DMS79 (cell line): ENCODE results near the gene MAGEA11.
"Not testable (repeated sequence)": the region's sequence is repeated elsewhere in the genome, so short reads cannot be mapped to it uniquely, and the experiment has no call there.

ENCODE experiments used
- DNase-seq: peaks from one replicate; lab custom pipeline; 2025; lab: John Stamatoyannopoulos, UW

MAGEA11 gene, protein sequence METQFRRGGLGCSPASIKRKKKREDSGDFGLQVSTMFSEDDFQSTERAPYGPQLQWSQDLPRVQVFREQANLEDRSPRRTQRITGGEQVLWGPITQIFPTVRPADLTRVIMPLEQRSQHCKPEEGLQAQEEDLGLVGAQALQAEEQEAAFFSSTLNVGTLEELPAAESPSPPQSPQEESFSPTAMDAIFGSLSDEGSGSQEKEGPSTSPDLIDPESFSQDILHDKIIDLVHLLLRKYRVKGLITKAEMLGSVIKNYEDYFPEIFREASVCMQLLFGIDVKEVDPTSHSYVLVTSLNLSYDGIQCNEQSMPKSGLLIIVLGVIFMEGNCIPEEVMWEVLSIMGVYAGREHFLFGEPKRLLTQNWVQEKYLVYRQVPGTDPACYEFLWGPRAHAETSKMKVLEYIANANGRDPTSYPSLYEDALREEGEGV

DNA sequence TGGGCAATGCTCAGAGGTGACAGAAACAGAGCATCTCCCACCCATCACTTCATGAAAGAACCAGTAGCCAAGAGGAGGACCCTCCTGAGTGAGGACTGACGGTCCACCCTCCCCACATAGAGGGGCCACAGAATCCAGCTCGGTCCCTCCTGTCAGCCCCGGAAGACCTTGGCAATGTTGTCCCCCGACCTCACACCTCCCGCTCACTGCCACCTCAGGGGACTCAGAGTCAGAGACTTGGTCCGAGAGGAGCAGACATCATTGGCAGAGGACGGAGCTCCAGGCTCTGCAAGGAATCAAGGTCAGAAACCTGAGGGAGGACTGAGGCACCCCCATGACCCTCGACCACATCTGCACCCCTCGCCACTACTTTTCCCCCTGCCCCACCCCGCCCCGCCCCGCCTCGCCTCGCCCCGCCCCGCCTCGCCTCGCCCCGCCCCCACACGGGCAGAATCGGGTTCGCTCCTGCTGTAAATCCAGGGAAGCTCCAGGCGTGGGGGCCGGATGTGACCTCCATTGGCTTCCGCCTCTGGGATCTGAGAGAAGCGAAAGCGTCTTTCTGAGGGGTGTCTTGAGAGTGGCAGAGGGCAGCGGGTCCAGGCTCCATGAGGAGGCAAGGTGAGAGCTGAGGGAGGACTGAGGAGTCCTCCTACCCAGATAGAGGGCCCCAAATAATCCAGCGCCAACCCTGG lies at the start of gene MAGEA11:
TSS of gene MAGEA11 (plus strand) at position 516 of the 692 bp plus-strand sequence. CDS start 1,100 bp downstream, outside the sequence.
- DNase-seq = no peak

DNA sequence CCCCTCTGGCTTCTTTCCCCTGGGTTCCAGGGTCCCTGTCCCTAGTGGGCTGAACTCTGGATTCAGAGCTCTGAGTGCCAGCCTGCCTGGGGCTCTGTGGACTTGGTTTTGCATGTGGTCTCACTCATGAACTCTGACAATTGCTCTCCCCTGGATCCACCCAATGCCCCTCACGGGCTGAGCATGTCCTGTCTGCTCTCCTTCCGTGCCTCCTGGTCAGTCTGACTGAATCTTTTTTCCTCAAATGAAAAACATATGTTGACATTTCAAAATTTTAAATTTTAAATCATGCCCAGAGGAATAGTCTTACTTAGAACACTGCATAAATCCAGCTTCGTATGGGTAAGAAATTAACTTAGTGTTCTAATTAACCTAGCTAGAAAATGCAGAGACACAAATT lies 36.8 kb upstream of the MAGEA11 start:
- DNase-seq = not testable (repeated sequence)

DNA sequence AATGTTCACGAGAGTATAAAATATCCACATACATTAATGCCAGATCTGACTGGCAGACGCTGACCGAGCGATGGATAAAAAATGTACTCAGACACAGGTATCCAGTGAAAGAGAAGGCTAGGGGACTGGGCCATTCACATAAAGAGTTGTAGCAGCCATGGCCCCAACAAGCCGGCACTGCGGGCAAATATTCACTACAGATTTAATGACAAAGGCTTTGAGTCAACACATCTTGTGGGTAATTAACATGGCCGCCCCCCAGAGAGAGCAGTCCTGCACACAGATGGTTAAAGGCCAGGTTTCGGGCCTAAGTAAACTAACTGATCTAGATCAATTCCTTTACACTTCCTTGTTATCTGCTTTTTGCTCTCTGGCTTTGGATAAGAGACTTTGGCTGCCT lies 36.3 kb upstream of the MAGEA11 start:
- DNase-seq = not testable (repeated sequence)

GRCh38 chrX:149679164-149679678 lies 32.6 kb upstream of the MAGEA11 start:
- not testable (repeated sequence) for DNase-seq

DNA sequence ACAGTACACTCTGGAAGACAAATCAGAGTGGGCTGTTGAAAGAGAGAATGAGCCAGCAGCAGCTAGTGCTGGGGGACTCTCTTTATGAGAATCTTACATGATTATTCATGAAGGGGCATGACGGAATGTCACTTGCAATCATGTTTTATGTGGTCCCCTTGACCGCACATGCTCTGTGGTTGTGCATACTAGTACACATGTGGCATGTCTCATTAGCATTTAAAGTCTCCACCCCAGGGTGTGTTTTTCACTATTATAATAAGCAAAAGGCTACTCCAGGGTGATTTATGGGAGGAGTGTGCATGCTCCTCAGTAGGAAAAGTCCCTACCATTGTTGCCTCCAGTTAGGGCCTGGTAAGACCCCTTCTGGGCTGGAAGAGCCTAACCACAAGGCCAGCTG lies 30.7 kb upstream of the MAGEA11 start:
- DNase-seq = no peak

- DNase-seq = no peak
Observed at GRCh38 chrX:149682031-149682430, 29.8 kb upstream of the MAGEA11 start.

- DNase-seq = no peak
Observed at GRCh38 chrX:149682956-149683947, 28.6 kb upstream of the MAGEA11 start.

DNA sequence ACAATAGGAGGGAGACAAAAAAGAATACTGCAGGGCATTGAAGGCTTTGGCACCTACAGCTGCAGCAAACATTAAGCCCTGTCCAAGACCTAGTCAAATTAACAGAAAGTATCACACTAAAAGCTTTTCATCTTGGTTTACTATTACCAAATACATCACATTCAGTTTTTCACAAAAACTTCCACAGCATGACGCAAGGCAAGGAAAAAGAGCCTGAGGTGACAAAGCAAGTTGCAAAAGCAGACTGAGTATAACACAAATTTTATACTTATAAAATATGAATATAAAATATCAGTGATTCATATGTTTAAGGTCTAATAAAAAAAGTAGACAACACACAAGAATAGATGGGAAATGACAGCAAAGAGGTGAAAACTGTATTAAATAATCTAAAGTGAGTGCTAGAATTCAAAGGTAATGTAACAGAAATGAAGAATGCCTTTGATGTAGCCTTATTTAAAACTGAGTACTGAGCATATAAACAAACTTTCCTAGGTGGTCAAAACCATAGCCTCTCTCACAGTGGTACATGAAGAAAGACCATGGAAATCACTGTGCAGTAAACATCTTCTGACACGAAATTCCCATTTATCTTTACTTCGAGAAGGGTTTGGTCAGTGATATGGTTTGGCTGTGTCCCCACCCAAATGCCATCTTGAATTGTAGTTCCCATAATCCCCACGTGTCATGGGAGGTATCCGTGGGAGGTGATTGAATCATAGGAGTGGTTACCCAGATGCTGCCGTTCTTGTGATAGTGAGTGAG lies 27.7 kb upstream of the MAGEA11 start:
- DNase-seq = no peak

- DNase-seq = no peak
Observed at GRCh38 chrX:149687991-149688390, 23.9 kb upstream of the MAGEA11 start.

DNA sequence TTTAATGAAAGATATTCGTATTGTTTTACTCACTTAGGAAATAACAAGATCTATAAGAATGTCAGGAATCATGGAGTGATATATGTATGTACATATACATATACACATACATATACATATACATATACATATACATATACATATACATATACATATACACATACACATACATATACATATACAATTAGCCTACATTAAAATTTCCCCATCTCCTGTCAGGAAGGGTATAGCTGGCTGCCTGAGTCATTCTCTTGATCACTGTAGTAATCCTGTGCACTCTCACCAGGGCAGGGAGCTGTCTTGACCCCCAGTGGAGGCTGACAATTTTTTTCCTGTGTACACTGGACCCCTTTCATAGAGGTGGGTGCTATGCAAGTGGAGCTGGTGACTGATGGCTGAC lies 23.3 kb upstream of the MAGEA11 start:
- no peak for DNase-seq

- DNase-seq = no peak
Observed at GRCh38 chrX:149691794-149692193, 20.1 kb upstream of the MAGEA11 start.

DNA sequence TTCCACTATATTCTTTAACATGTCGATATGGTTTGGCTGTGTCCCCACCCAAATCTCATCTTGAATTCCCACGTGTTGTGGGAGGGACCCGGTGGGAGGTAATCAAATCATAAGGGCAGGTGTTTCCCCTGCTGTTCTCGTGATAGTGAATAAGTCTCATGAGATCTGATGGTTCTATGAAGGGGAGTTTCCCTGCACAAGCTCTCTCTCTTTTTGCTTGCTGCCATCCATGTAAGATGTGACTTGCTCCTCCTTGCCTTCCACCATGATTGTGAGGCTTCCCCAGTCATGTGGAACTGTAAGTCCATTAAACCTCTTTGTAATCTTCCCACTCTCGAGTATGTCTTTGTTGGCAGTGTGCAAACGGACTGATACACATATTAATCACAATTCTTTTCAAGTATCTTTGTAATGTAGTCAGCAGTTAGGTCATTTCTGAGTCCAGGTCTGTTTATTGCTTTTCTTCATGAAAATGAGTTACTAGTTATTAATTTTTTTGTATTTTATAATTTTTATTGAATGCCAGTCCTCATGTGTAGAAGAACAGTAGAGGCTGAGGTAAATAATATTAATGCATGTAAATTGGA lies 19.1 kb upstream of the MAGEA11 start:
- DNase-seq = not testable (repeated sequence)

DNA sequence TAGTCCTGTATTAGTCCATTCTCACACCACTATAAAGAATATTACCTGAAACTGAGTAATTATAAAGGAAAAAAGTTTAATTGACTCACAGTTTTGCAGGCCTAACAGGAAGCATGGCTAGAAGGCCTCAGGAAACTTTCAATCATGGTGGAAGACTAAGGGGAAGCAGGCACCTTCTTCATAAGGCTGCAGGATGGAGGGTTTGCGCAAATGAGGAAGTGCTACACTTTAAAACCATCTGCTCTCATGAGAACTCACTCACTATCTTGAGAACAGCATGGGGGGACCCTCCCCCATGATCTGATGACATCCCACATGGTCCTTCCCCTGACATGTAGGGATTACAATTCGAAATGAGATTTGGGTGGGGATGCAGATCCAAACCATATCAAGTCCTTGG lies 12.1 kb upstream of the MAGEA11 start:
- DNase-seq = no peak

GRCh38 chrX:149704664-149705063 lies 7.2 kb upstream of the MAGEA11 start:
- no peak for DNase-seq

DNA sequence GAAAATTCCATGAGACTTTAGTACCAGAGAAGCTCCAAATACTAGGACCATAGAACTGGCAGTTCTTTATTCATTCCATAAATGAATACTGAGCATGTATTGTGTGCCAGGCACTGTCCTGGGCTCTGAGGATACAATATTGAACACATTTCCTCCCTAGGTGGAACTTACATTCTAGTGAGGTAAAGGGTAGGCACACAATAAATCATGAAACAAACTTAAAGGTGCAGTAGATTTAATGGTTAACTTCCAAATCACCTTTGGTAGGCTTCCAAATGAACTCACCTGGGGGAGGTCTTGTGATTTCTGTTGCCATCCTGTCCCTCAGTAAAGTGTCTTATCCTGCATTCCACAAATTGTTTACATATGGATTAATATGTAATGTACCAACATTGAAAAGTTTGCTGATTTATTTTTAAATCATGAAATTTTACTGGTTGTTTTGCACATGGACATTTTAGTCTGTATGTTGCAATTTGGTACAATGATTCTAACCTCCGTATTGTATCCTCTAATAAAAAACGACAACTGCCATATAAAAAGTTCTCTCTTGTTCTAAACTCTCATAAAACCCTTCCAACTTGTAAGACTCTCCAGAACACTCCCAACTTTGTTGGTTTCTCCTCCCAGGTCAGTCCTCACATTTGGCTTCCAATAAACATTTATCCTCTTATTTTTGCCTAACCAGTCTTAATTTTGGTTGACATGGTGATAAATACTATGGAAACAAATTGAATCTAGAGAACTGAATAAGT lies 4.5 kb upstream of the MAGEA11 start:
- DNase-seq = no peak

- no peak for DNase-seq
Observed at GRCh38 chrX:149712831-149713230, 971 bp downstream of the MAGEA11 start.

- DNase-seq = no peak
Observed at GRCh38 chrX:149713279-149714050, 1.6 kb downstream of the MAGEA11 start.

DNA sequence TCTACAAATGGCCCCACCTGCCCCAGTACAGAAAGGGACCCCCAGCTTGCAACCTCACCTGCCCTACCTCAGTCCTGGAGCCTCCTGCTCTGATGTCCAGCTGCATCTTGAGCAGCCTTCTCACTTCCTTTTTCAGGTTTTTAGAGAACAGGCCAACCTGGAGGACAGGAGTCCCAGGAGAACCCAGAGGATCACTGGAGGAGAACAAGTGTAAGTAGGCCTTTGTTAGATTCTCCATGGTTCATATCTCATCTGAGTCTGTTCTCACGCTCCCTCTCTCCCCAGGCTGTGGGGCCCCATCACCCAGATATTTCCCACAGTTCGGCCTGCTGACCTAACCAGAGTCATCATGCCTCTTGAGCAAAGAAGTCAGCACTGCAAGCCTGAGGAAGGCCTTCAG lies 3.6 kb downstream of the MAGEA11 start:
- no peak for DNase-seq

DNA sequence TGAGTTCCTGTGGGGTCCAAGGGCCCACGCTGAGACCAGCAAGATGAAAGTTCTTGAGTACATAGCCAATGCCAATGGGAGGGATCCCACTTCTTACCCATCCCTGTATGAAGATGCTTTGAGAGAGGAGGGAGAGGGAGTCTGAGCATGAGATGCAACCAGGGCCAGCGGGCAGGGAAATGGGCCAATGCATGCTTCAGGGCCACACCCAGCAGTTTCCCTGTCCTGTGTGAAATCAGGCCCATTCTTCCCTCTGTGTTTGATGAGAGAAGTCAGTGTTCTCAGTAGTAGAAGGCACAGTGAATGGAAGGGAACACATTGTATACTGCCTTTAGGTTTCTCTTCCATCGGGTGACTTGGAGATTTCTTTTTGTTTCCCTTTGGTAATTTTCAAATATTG lies 4.8 kb downstream of the MAGEA11 start:
- DNase-seq = no peak
